ENCODE measurements around the gene PSMD8.

Gene PSMD8

GRCh38 chr19:38359242-38360021, 14.9 kb upstream of the PSMD8 start:
- no peak overlapping the region for H3K9ac ChIP-seq (ENCODE audit: low read length)
- no peaks in the 10 kb centered on the region for H3K9me2 ChIP-seq (ENCODE audit: low read depth, low read length)
- H3K4me3 ChIP-seq (ENCODE audit: low read depth, low read length, poor library complexity, severe bottlenecking) = no peak overlapping the region
- no peaks in the 10 kb centered on the region for H4K20me1 ChIP-seq (ENCODE audit: insufficient read depth, low read length)
- no peak overlapping the region for H3K4me2 ChIP-seq (ENCODE audit: low read length)
- no peak overlapping the region for H2AFZ ChIP-seq (ENCODE audit: low read length)
- H3F3A ChIP-seq (ENCODE audit: insufficient read depth, low read length) = no peaks in the 10 kb centered on the region
- no peaks in the 10 kb centered on the region for H3K9me3 ChIP-seq (ENCODE audit: low read length)
- H3K27me3 ChIP-seq (ENCODE audit: insufficient read depth, low read length) = peaks cover 10% of the 10 kb centered on the region; the same call in 1 of the 2 replicates
- no peaks in the 10 kb centered on the region for H3K36me3 ChIP-seq (ENCODE audit: insufficient read depth, low read length)
- H3K27ac ChIP-seq (ENCODE audit: low read depth, low read length, poor library complexity, severe bottlenecking) = no peak overlapping the region
- H3K4me1 ChIP-seq (ENCODE audit: insufficient read depth, low read length, severe bottlenecking) = peaks cover 8% of the 10 kb centered on the region
- TF ChIP-seq CTCF (IDR thresholded peaks at IDR 0.05; ENCODE audit: low read length) (no peak), EZH2 (IDR thresholded peaks at IDR 0.05; ENCODE audit: borderline replicate concordance, low read length) (no peak)
- no peaks in the 10 kb centered on the region for H3K79me2 ChIP-seq (ENCODE audit: insufficient read depth, low read length)

GRCh38 chr19:38360351-38360750, 14.0 kb upstream of the PSMD8 start:
- no peaks in the 10 kb centered on the region for H3K36me3 ChIP-seq (ENCODE audit: insufficient read depth, low read length)
- TF ChIP-seq EZH2 (IDR thresholded peaks at IDR 0.05; ENCODE audit: borderline replicate concordance, low read length) (no peak), CTCF (IDR thresholded peaks at IDR 0.05; ENCODE audit: low read length) (no peak)
- H3K4me1 ChIP-seq (ENCODE audit: insufficient read depth, low read length, severe bottlenecking) = peaks cover 8% of the 10 kb centered on the region
- no peaks in the 10 kb centered on the region for H3F3A ChIP-seq (ENCODE audit: insufficient read depth, low read length)
- no peak overlapping the region for H3K9ac ChIP-seq (ENCODE audit: low read length)
- no peak overlapping the region for H3K4me2 ChIP-seq (ENCODE audit: low read length)
- no peaks in the 10 kb centered on the region for H3K9me3 ChIP-seq (ENCODE audit: low read length)
- H3K79me2 ChIP-seq (ENCODE audit: insufficient read depth, low read length) = no peaks in the 10 kb centered on the region
- H3K9me2 ChIP-seq (ENCODE audit: low read depth, low read length) = no peaks in the 10 kb centered on the region
- H2AFZ ChIP-seq (ENCODE audit: low read length) = no peak overlapping the region
- no peaks in the 10 kb centered on the region for H4K20me1 ChIP-seq (ENCODE audit: insufficient read depth, low read length)
- no peak overlapping the region for H3K4me3 ChIP-seq (ENCODE audit: low read depth, low read length, poor library complexity, severe bottlenecking)
- peaks cover 6% of the 10 kb centered on the region; the same call in 1 of the 2 replicates for H3K27me3 ChIP-seq (ENCODE audit: insufficient read depth, low read length)
- H3K27ac ChIP-seq (ENCODE audit: low read depth, low read length, poor library complexity, severe bottlenecking) = no peak overlapping the region

GRCh38 chr19:38360839-38361631, 13.3 kb upstream of the PSMD8 start:
- Histone ChIP-seq H3K27ac (ENCODE audit: low read depth, low read length, poor library complexity, severe bottlenecking) (no peak overlapping the region), H3K4me2 (ENCODE audit: low read length) (peak overlapping the region; percentile 95), H3K9me2 (ENCODE audit: low read depth, low read length) (no peaks in the 10 kb centered on the region), H4K20me1 (ENCODE audit: insufficient read depth, low read length) (no peaks in the 10 kb centered on the region), H2AFZ (ENCODE audit: low read length) (no peak overlapping the region), H3K4me3 (ENCODE audit: low read depth, low read length, poor library complexity, severe bottlenecking) (peak overlapping the region; percentile 72), H3K79me2 (ENCODE audit: insufficient read depth, low read length) (no peaks in the 10 kb centered on the region), H3K9ac (ENCODE audit: low read length) (no peak overlapping the region), H3F3A (ENCODE audit: insufficient read depth, low read length) (no peaks in the 10 kb centered on the region), H3K9me3 (ENCODE audit: low read length) (no peaks in the 10 kb centered on the region), H3K27me3 (ENCODE audit: insufficient read depth, low read length) (peaks cover 6% of the 10 kb centered on the region; the same call in 1 of the 2 replicates), H3K4me1 (ENCODE audit: insufficient read depth, low read length, severe bottlenecking) (peaks cover 8% of the 10 kb centered on the region), H3K36me3 (ENCODE audit: insufficient read depth, low read length) (no peaks in the 10 kb centered on the region)
- no peak for TF ChIP-seq CTCF (IDR thresholded peaks at IDR 0.05; ENCODE audit: low read length)
- no peak for TF ChIP-seq EZH2 (IDR thresholded peaks at IDR 0.05; ENCODE audit: borderline replicate concordance, low read length)

All from OCI-LY1 (cell line).